Endothelial cell of hepatic sinusoid (primary cell): Measurements from ENCODE around the gene RABGAP1L.
"Not testable (repeated sequence)": the region's sequence is repeated elsewhere in the genome, so short reads cannot be mapped to it uniquely, and the experiment has no call there.

Source experiments
- in situ Hi-C: cut with HindIII; loops from 2 replicates; pipeline ENCODE4 v1.10.0; 2017; ENCODE audit warnings: low sequenced_read_pairs

Gene RABGAP1L

GRCh38 chr1:174642393-174642792 is 483.1 kb downstream of the RABGAP1L start:
- in situ Hi-C loops = no loop called here

GRCh38 chr1:174643206-174643605 is 483.9 kb downstream of the RABGAP1L start:
- in situ Hi-C loops = no loop called here

- in situ Hi-C loops = not testable (repeated sequence)
Measured at GRCh38 chr1:174649572-174649971, 490.3 kb downstream of the RABGAP1L start.

GRCh38 chr1:174652569-174653280 is 493.4 kb downstream of the RABGAP1L start:
- in situ Hi-C loops = no loop called here

GRCh38 chr1:174654560-174654959 is 495.2 kb downstream of the RABGAP1L start:
- in situ Hi-C loops = no loop called here

- in situ Hi-C loops = no loop called here
Measured at GRCh38 chr1:174656409-174657059, 497.2 kb downstream of the RABGAP1L start.

- in situ Hi-C loops = no loop called here
Measured at GRCh38 chr1:174657411-174657810, 498.1 kb downstream of the RABGAP1L start.

GRCh38 chr1:174657893-174658292 is 498.6 kb downstream of the RABGAP1L start:
- in situ Hi-C loops = no loop called here

- in situ Hi-C loops = no loop called here
Measured at GRCh38 chr1:174659823-174660222, 500.5 kb downstream of the RABGAP1L start.

- in situ Hi-C loops = no loop called here
Measured at GRCh38 chr1:174660476-174660875, 501.2 kb downstream of the RABGAP1L start.

- in situ Hi-C loops = no loop called here
Measured at GRCh38 chr1:174663358-174663757, 504.0 kb downstream of the RABGAP1L start.

GRCh38 chr1:174666248-174666647 is 506.9 kb downstream of the RABGAP1L start:
- in situ Hi-C loops = no loop called here

- in situ Hi-C loops = no loop called here
Measured at GRCh38 chr1:174671826-174672225, 512.5 kb downstream of the RABGAP1L start.

GRCh38 chr1:174676856-174677255 is 517.5 kb downstream of the RABGAP1L start:
- in situ Hi-C loops = no loop called here

- in situ Hi-C loops = no loop called here
Measured at GRCh38 chr1:174678657-174679056, 519.3 kb downstream of the RABGAP1L start.

GRCh38 chr1:174680101-174680500 is 520.8 kb downstream of the RABGAP1L start:
- in situ Hi-C loops = no loop called here

- in situ Hi-C loops = no loop called here
Measured at GRCh38 chr1:174682419-174683008, 523.2 kb downstream of the RABGAP1L start.

GRCh38 chr1:174686213-174686612 is 526.9 kb downstream of the RABGAP1L start:
- in situ Hi-C loops = no loop called here

- in situ Hi-C loops = no loop called here
Measured at GRCh38 chr1:174689524-174689923, 530.2 kb downstream of the RABGAP1L start.

- in situ Hi-C loops = no loop called here
Measured at GRCh38 chr1:174690266-174690665, 530.9 kb downstream of the RABGAP1L start.

- in situ Hi-C loops = no loop called here
Measured at GRCh38 chr1:174692313-174692712, 533.0 kb downstream of the RABGAP1L start.

GRCh38 chr1:174693085-174693484 is 533.8 kb downstream of the RABGAP1L start:
- in situ Hi-C loops = no loop called here
